HCT116 (cell line): ENCODE results near the gene CSF3R. TPM values are rescaled to one million over a fixed set of nuclear protein-coding genes. Genes with fewer than 3 reads are reported as not detected.

Source experiments
- ATAC-seq: fragments of 200-7000 bp; cut with Tn5 transposase; 2 replicates; pipeline ENCODE4 v1.9.1; 2020; ENCODE audit warnings: mild to moderate bottlenecking, moderate library complexity
- BruUV-seq: library from RNA; stranded (reverse); fragments of 400-500 nt; replicated peaks from 2 replicates; lab custom pipeline; 2021; lab: Mats Ljungman, UMichigan
- CTCF ChIA-PET: fragments of 300-600 bp; sonication (Branson Sonifier 250); formaldehyde crosslinking; loops from one replicate; lab custom pipeline; 2021; ENCODE audit warnings: antibody characterized with exemption; lab: Charles Lee
- POLR2A ChIA-PET: fragments of 300-600, 350-600 bp; sonication (Branson Sonifier 250); formaldehyde crosslinking; loops from one replicate; lab custom pipeline; 2021; ENCODE audit warnings: antibody characterized with exemption; lab: Charles Lee
- RAD21 ChIA-PET, 2 experiments: fragments of 300-600 bp; sonication (Branson Sonifier 250); formaldehyde crosslinking; loops; one replicate each; lab custom pipeline; 2023; ENCODE audit warnings: low total read pairs in 2 of 2; ENCODE audit not compliant: uncharacterized antibody in 2 of 2, unreplicated experiment in 2 of 2, low non-redundant PET in 1 of 2; lab: Charles Lee
- DNase-seq: peaks from one replicate; pipeline ENCODE4 v3.0.0-alpha.2; 2010; ENCODE audit warnings: low read depth, low spot score
- H2AFZ ChIP-seq: fragments of 200-600 bp; shearing (Covaris generic), sonication (generic); 2 replicates; pipeline ENCODE4 v1.6.1; 2017; ENCODE audit warnings: low read depth, mixed run types, mixed read lengths, antibody characterized with exemption, low read length; ENCODE audit not compliant: poor library complexity, severe bottlenecking
- H3K27ac ChIP-seq: 2 replicates; pipeline ENCODE4 v1.5.1; 2012; ENCODE audit warnings: low read depth, low read length
- H3K27me3 ChIP-seq: fragments of 200-600 bp; sonication (generic); 2 replicates; pipeline ENCODE4 v1.6.1; 2016; ENCODE audit warnings: mixed run types, low read length, mixed read lengths; ENCODE audit not compliant: insufficient read depth
- H3K36me3 ChIP-seq, 2 experiments: fragments of 200-500 bp in 1 of 2; fragments of 200-600 bp in 1 of 2; sonication (Bioruptor generic) in 1 of 2; sonication (generic) in 1 of 2; 2 replicates each; pipeline versions ENCODE4 v1.5.1 to v1.6.1; 2014 to 2016; ENCODE audit warnings: low read length in 2 of 2, inconsistent platforms in 1 of 2, mixed read lengths in 1 of 2, mixed run types in 1 of 2; ENCODE audit not compliant: insufficient read depth in 2 of 2, control insufficient read depth in 1 of 2
- H3K4me1 ChIP-seq, 2 experiments: fragments of 200-600 bp in 1 of 2; sonication (generic) in 1 of 2; 2 replicates each; pipeline versions ENCODE4 v1.5.1 to v1.6.1; 2012 to 2017; ENCODE audit warnings: low read length in 2 of 2, inconsistent platforms in 1 of 2, mild to moderate bottlenecking in 1 of 2, mixed read lengths in 1 of 2, mixed run types in 1 of 2, moderate library complexity in 1 of 2; ENCODE audit not compliant: insufficient read depth in 2 of 2, control insufficient read depth in 1 of 2
- H3K4me2 ChIP-seq: fragments of 200-600 bp; sonication (generic); 2 replicates; pipeline ENCODE4 v1.6.1; 2017; ENCODE audit warnings: mixed run types, low read length, mixed read lengths
- H3K4me3 ChIP-seq, 2 experiments: fragments of 200-600 bp in 1 of 2; sonication (generic) in 1 of 2; replicated peaks in 1 of 2; 2 replicates each; pipeline ENCODE4 v1.5.1; 2011 to 2016; ENCODE audit warnings: low read length in 2 of 2, control low read depth in 1 of 2, low read depth in 1 of 2, mild to moderate bottlenecking in 1 of 2, mixed read lengths in 1 of 2, mixed run types in 1 of 2
- H3K79me2 ChIP-seq: fragments of 200-600 bp; sonication (generic); 2 replicates; pipeline ENCODE4 v1.6.1; 2017; ENCODE audit warnings: mild to moderate bottlenecking, mixed run types, low read length, moderate library complexity, mixed read lengths; ENCODE audit not compliant: insufficient read depth
- H3K9ac ChIP-seq: fragments of 200-600 bp; sonication (generic); 2 replicates; pipeline ENCODE4 v1.6.1; 2016; ENCODE audit warnings: low read length, mixed read lengths
- H3K9me2 ChIP-seq: fragments of 200-600 bp; sonication (generic), shearing (Covaris generic); 2 replicates; pipeline ENCODE4 v1.6.1; 2017; ENCODE audit warnings: mixed run types, mild to moderate bottlenecking, moderate library complexity; ENCODE audit not compliant: insufficient read depth
- H3K9me3 ChIP-seq, 2 experiments: fragments of 200-500 bp in 1 of 2; fragments of 200-600 bp in 1 of 2; sonication (Bioruptor generic) in 1 of 2; sonication (generic) in 1 of 2; 2 replicates each; pipeline ENCODE4 v1.6.1; 2014 to 2017; ENCODE audit warnings: low read length in 2 of 2, mixed read lengths in 2 of 2, inconsistent platforms in 1 of 2, low read depth in 1 of 2, mild to moderate bottlenecking in 1 of 2, mixed run types in 1 of 2, moderate library complexity in 1 of 2; ENCODE audit not compliant: control insufficient read depth in 1 of 2, insufficient read depth in 1 of 2
- H4K20me1 ChIP-seq: fragments of 200-600 bp; sonication (generic), shearing (Covaris generic); 2 replicates; pipeline ENCODE4 v1.6.1; 2017; ENCODE audit warnings: mixed run types, mild to moderate bottlenecking, moderate library complexity; ENCODE audit not compliant: insufficient read depth
- CBX3 ChIP-seq: IDR thresholded peaks from 2 replicates; pipeline ENCODE4 v1.6.1; 2012; ENCODE audit warnings: low read depth
- ELF1 ChIP-seq: IDR thresholded peaks from 2 replicates; pipeline ENCODE4 v1.6.1; 2012; ENCODE audit warnings: low read depth, borderline replicate concordance
- EZH2 ChIP-seq: fragments of 200-600 bp; sonication (generic); IDR thresholded peaks from 2 replicates; pipeline ENCODE4 v1.6.1; 2017; ENCODE audit warnings: antibody characterized with exemption, mixed run types
- EZH2phosphoT487 ChIP-seq: fragments of 200-600 bp; IDR thresholded peaks from 2 replicates; pipeline ENCODE4 v1.6.1; 2018; ENCODE audit warnings: antibody characterized with exemption, borderline replicate concordance
- FOSL1 ChIP-seq: IDR thresholded peaks from 2 replicates; pipeline ENCODE4 v1.6.1; 2012; ENCODE audit warnings: low read depth
- JUND ChIP-seq: IDR thresholded peaks from 2 replicates; pipeline ENCODE4 v1.6.1; 2012
- POLR2A ChIP-seq: IDR thresholded peaks from 2 replicates; pipeline ENCODE4 v1.7.0; 2011; ENCODE audit warnings: borderline replicate concordance; ENCODE audit not compliant: insufficient read depth, insufficient read length; ENCODE audit errors: extremely low read depth
- POLR2AphosphoS5 ChIP-seq: IDR thresholded peaks from 2 replicates; pipeline ENCODE4 v1.6.1; 2011; ENCODE audit warnings: mild to moderate bottlenecking, low read depth, low read length, moderate library complexity
- SIN3A ChIP-seq: IDR thresholded peaks from 2 replicates; pipeline ENCODE4 v1.6.1; 2012; ENCODE audit warnings: low read depth
- SP1 ChIP-seq: IDR thresholded peaks from 2 replicates; pipeline ENCODE4 v1.6.1; 2012; ENCODE audit warnings: low read depth
- SRF ChIP-seq: IDR thresholded peaks from 2 replicates; pipeline ENCODE4 v1.6.1; 2012; ENCODE audit warnings: low read depth
- TCF7L2 ChIP-seq: IDR thresholded peaks from 2 replicates; pipeline ENCODE4 v1.7.0; 2011; ENCODE audit warnings: borderline replicate concordance, inconsistent platforms; ENCODE audit not compliant: insufficient read depth, insufficient read length; ENCODE audit errors: extremely low read depth
- YY1 ChIP-seq: IDR thresholded peaks from 2 replicates; pipeline ENCODE4 v1.6.1; 2011; ENCODE audit warnings: low read length, low read depth, moderate library complexity, mild to moderate bottlenecking; ENCODE audit not compliant: insufficient replicate concordance; ENCODE audit errors: extremely low read depth
- ZNF274 ChIP-seq: fragments of 200-500 bp; sonication (Bioruptor generic); IDR thresholded peaks from 2 replicates; pipeline ENCODE4 v1.6.1; 2014; ENCODE audit warnings: mild to moderate bottlenecking, low read depth, low read length, inconsistent platforms
- intact Hi-C: fragments of 100-400 bp; cut with micrococcal nuclease; formaldehyde crosslinking; loops from 2 replicates; pipeline ENCODE4 v1.10.0; 2022
- total RNA-seq: library from RNA; stranded (reverse); gene quantifications from one replicate; pipeline ENCODE4 v1.2.1, GENCODE V29; 2021; ENCODE audit not compliant: unreplicated experiment
- TF ChIP-seq, protein P1 (sequence below): IDR thresholded peaks from 2 replicates; pipeline ENCODE4 v1.6.1; 2012
- TF ChIP-seq, protein P2 (sequence below): IDR thresholded peaks from 2 replicates; pipeline ENCODE4 v1.6.1; 2012; ENCODE audit warnings: low read depth

CSF3R gene
- total RNA-seq, 1 experiment from 2014 or later: 0.32 TPM

DNA sequence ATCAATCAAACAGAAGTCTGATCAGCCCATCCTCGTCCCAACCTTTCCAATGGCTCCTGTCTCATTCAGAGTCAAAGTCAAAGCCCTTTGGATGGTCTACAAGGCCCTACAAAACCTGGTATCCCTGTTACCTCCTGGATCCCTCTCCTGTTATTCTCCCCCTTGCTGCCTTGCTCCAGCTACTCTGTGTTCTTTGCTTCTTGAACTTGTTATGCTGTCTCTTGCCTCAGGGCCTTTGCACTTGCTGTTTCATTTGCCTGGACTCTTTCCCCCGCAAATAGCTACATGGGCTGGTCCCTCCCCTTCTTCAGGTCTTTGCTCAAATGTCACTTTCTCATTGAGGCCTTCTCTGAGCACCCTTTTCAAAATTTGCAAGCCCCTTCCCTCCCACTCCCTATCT, 1.4 kb upstream of the CSF3R start:
- no TSS peak for BruUV-seq
- H3K4me3 ChIP-seq: no peak overlapping the region
- no peaks in the 10 kb centered on the region for H3K9me3 ChIP-seq
- H3K9ac ChIP-seq: no peak overlapping the region
- H3K27me3 ChIP-seq: peaks cover 12% of the 10 kb centered on the region
- ChIA-PET CTCF (no interaction called here), POLR2A (no interaction called here), RAD21 (no interaction called here)
- no peak overlapping the region for H3K4me2 ChIP-seq
- no peak for TF ChIP-seq SIN3A
- no peak for TF ChIP-seq POLR2A
- TF ChIP-seq SRF: no peak
- TF ChIP-seq ELF1: no peak
- no peak for TF ChIP-seq YY1
- TF ChIP-seq CBX3: no peak
- no peak for TF ChIP-seq JUND
- TF ChIP-seq POLR2AphosphoS5: no peak
- no peak for TF ChIP-seq ZNF274
- TF ChIP-seq, protein P1, sequence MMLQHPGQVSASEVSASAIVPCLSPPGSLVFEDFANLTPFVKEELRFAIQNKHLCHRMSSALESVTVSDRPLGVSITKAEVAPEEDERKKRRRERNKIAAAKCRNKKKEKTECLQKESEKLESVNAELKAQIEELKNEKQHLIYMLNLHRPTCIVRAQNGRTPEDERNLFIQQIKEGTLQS: no peak
- no peak for TF ChIP-seq FOSL1
- TF ChIP-seq SP1: no peak
- TF ChIP-seq EZH2phosphoT487: no peak
- no peak for TF ChIP-seq TCF7L2
- TF ChIP-seq EZH2: no peak
- TF ChIP-seq, protein P2, sequence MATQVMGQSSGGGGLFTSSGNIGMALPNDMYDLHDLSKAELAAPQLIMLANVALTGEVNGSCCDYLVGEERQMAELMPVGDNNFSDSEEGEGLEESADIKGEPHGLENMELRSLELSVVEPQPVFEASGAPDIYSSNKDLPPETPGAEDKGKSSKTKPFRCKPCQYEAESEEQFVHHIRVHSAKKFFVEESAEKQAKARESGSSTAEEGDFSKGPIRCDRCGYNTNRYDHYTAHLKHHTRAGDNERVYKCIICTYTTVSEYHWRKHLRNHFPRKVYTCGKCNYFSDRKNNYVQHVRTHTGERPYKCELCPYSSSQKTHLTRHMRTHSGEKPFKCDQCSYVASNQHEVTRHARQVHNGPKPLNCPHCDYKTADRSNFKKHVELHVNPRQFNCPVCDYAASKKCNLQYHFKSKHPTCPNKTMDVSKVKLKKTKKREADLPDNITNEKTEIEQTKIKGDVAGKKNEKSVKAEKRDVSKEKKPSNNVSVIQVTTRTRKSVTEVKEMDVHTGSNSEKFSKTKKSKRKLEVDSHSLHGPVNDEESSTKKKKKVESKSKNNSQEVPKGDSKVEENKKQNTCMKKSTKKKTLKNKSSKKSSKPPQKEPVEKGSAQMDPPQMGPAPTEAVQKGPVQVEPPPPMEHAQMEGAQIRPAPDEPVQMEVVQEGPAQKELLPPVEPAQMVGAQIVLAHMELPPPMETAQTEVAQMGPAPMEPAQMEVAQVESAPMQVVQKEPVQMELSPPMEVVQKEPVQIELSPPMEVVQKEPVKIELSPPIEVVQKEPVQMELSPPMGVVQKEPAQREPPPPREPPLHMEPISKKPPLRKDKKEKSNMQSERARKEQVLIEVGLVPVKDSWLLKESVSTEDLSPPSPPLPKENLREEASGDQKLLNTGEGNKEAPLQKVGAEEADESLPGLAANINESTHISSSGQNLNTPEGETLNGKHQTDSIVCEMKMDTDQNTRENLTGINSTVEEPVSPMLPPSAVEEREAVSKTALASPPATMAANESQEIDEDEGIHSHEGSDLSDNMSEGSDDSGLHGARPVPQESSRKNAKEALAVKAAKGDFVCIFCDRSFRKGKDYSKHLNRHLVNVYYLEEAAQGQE: no peak
- no peaks in the 10 kb centered on the region for H4K20me1 ChIP-seq
- ATAC-seq: no peak
- DNase-seq: no peak
- intact Hi-C loops: no loop called here
- H3K9me2 ChIP-seq: no peaks in the 10 kb centered on the region
- H2AFZ ChIP-seq: no peak overlapping the region
- no peaks in the 10 kb centered on the region for H3K36me3 ChIP-seq
- no peaks in the 10 kb centered on the region for H3K79me2 ChIP-seq
- H3K4me1 ChIP-seq: no peaks in the 10 kb centered on the region
- H3K27ac ChIP-seq: no peak overlapping the region
